HG03095 (cell line): ENCODE data around the gene TOR4A.

Experiments
- ATAC-seq: cut with Tn5 transposase; IDR thresholded peaks from one replicate; pipeline ENCODE4 v1.9.1; 2021; ENCODE audit warnings: moderate library complexity; ENCODE audit not compliant: unreplicated experiment

TOR4A gene

GRCh38 chr9:137293482-137294090 is 16.1 kb downstream of the TOR4A start:
- no peak for ATAC-seq

- ATAC-seq: no peak
These were observed 16.7 kb downstream of the TOR4A start for GRCh38 chr9:137294091-137294680.

GRCh38 chr9:137294681-137295237 is 17.2 kb downstream of the TOR4A start:
- ATAC-seq: no peak

- ATAC-seq: no peak
These were observed 17.8 kb downstream of the TOR4A start for GRCh38 chr9:137295238-137295811.

- no peak for ATAC-seq
These were observed 18.5 kb downstream of the TOR4A start for GRCh38 chr9:137295849-137296669.

- ATAC-seq: no peak
These were observed 19.4 kb downstream of the TOR4A start for GRCh38 chr9:137296670-137297664.

- ATAC-seq: no peak
These were observed 20.4 kb downstream of the TOR4A start for GRCh38 chr9:137297966-137298365.

- no peak for ATAC-seq
These were observed 21.1 kb downstream of the TOR4A start for GRCh38 chr9:137298401-137299202.

GRCh38 chr9:137299203-137299565 is 21.7 kb downstream of the TOR4A start:
- ATAC-seq: no peak

- ATAC-seq: no peak
These were observed 22.4 kb downstream of the TOR4A start for GRCh38 chr9:137299938-137300337.

- no peak for ATAC-seq
These were observed 23.1 kb downstream of the TOR4A start for GRCh38 chr9:137300567-137301080.

- no peak for ATAC-seq
These were observed 23.8 kb downstream of the TOR4A start for GRCh38 chr9:137301081-137301947.

- ATAC-seq: peak; percentile 57
These were observed 24.6 kb downstream of the TOR4A start, which contains the start of gene NRARP for GRCh38 chr9:137302118-137302448. Gene NRARP (minus strand): TSS chr9:137302271. CDS start chr9:137301928, 343 bp downstream.

GRCh38 chr9:137302449-137303150 is 25.1 kb downstream of the TOR4A start:
- ATAC-seq: peak; percentile 31

- ATAC-seq: no peak
These were observed 25.8 kb downstream of the TOR4A start for GRCh38 chr9:137303151-137303892.

GRCh38 chr9:137303893-137304382 is 26.4 kb downstream of the TOR4A start:
- ATAC-seq: no peak
